Adrenal gland (tissue), 5 donors: ENCODE results near the gene TSPAN5.

Source experiments
- POLR2A ChIP-seq, 2 donors: fragments of 450-650 bp; IDR thresholded peaks; one replicate each; pipeline ENCODE4 v1.6.1; 2017; ENCODE audit warnings: antibody characterized with exemption in 2 of 2, mild to moderate bottlenecking in 2 of 2, moderate library complexity in 1 of 2
- TF ChIP-seq, protein P1 (sequence below), 6 experiments: fragments of 450-650 bp in 4 of 6; fragments of 200-600 bp in 2 of 6; sonication (generic) in 1 of 6; IDR thresholded peaks; 1 replicate in 5 of 6; 2 replicates in 1 of 6; pipeline versions ENCODE4 v1.5.1 to v1.8.0; 2016 to 2021; ENCODE audit warnings: antibody characterized with exemption in 6 of 6, mild to moderate bottlenecking in 2 of 6, moderate library complexity in 1 of 6
- donor health status: DM: no; HTN: no; CAD: no.

DNA sequence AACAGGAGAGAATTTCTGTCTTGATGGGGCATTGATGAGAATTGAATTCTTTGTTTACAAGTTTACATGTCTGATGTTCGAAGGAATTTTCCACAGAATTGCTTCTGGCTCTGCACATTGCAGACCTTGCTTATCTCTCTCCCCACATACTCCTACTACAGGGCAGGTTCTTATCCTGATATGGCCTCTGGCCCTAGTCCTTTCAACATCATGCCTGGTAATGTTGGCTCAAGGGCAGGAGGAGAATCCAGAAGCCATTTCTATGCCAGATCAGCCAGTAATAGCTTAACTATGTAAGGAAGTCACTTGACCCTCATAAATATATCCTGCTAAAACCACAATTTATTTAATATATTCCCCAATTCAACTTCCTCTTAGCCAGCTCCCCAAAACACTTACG lies 24.3 kb upstream of the TSPAN5 start:
- TF ChIP-seq, protein P1, sequence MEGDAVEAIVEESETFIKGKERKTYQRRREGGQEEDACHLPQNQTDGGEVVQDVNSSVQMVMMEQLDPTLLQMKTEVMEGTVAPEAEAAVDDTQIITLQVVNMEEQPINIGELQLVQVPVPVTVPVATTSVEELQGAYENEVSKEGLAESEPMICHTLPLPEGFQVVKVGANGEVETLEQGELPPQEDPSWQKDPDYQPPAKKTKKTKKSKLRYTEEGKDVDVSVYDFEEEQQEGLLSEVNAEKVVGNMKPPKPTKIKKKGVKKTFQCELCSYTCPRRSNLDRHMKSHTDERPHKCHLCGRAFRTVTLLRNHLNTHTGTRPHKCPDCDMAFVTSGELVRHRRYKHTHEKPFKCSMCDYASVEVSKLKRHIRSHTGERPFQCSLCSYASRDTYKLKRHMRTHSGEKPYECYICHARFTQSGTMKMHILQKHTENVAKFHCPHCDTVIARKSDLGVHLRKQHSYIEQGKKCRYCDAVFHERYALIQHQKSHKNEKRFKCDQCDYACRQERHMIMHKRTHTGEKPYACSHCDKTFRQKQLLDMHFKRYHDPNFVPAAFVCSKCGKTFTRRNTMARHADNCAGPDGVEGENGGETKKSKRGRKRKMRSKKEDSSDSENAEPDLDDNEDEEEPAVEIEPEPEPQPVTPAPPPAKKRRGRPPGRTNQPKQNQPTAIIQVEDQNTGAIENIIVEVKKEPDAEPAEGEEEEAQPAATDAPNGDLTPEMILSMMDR (IDR thresholded peaks at IDR 0.05) = no peak
- no peak for TF ChIP-seq POLR2A (IDR thresholded peaks at IDR 0.05)
